Measurements from ENCODE around the gene NDUFA1.
"Not testable (repeated sequence)": the region's sequence is repeated elsewhere in the genome, so short reads cannot be mapped to it uniquely, and the experiment has no call there.

- not testable (repeated sequence) for TF ChIP-seq XBP1 (CRISPR knock-in tag; IDR thresholded peaks at IDR 0.05); ZNF124 (CRISPR knock-in tag; IDR thresholded peaks at IDR 0.05); HOXA7 (CRISPR knock-in tag; IDR thresholded peaks at IDR 0.05); CBX2 (IDR thresholded peaks at IDR 0.05; ENCODE audit: low read depth, low read length); CBX2 (CRISPR knock-in tag; IDR thresholded peaks at IDR 0.05; ENCODE audit: low read depth); ELF4 (CRISPR knock-in tag; IDR thresholded peaks at IDR 0.05; ENCODE audit: borderline replicate concordance); HNF4G (IDR thresholded peaks at IDR 0.05; ENCODE audit: borderline replicate concordance, low read depth, low read length); HNF4G (CRISPR knock-in tag; IDR thresholded peaks at IDR 0.05; ENCODE audit: borderline replicate concordance, low read depth); BATF2 (CRISPR knock-in tag; IDR thresholded peaks at IDR 0.05); NR2C2 (CRISPR knock-in tag; IDR thresholded peaks at IDR 0.05; ENCODE audit: borderline replicate concordance)
- TF ChIP-seq, protein P1, sequence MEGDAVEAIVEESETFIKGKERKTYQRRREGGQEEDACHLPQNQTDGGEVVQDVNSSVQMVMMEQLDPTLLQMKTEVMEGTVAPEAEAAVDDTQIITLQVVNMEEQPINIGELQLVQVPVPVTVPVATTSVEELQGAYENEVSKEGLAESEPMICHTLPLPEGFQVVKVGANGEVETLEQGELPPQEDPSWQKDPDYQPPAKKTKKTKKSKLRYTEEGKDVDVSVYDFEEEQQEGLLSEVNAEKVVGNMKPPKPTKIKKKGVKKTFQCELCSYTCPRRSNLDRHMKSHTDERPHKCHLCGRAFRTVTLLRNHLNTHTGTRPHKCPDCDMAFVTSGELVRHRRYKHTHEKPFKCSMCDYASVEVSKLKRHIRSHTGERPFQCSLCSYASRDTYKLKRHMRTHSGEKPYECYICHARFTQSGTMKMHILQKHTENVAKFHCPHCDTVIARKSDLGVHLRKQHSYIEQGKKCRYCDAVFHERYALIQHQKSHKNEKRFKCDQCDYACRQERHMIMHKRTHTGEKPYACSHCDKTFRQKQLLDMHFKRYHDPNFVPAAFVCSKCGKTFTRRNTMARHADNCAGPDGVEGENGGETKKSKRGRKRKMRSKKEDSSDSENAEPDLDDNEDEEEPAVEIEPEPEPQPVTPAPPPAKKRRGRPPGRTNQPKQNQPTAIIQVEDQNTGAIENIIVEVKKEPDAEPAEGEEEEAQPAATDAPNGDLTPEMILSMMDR (CRISPR knock-in tag; IDR thresholded peaks at IDR 0.05), result not testable (repeated sequence)
- TF ChIP-seq, protein P2, sequence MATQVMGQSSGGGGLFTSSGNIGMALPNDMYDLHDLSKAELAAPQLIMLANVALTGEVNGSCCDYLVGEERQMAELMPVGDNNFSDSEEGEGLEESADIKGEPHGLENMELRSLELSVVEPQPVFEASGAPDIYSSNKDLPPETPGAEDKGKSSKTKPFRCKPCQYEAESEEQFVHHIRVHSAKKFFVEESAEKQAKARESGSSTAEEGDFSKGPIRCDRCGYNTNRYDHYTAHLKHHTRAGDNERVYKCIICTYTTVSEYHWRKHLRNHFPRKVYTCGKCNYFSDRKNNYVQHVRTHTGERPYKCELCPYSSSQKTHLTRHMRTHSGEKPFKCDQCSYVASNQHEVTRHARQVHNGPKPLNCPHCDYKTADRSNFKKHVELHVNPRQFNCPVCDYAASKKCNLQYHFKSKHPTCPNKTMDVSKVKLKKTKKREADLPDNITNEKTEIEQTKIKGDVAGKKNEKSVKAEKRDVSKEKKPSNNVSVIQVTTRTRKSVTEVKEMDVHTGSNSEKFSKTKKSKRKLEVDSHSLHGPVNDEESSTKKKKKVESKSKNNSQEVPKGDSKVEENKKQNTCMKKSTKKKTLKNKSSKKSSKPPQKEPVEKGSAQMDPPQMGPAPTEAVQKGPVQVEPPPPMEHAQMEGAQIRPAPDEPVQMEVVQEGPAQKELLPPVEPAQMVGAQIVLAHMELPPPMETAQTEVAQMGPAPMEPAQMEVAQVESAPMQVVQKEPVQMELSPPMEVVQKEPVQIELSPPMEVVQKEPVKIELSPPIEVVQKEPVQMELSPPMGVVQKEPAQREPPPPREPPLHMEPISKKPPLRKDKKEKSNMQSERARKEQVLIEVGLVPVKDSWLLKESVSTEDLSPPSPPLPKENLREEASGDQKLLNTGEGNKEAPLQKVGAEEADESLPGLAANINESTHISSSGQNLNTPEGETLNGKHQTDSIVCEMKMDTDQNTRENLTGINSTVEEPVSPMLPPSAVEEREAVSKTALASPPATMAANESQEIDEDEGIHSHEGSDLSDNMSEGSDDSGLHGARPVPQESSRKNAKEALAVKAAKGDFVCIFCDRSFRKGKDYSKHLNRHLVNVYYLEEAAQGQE (IDR thresholded peaks at IDR 0.05; ENCODE audit: borderline replicate concordance in 1 of 2, low read depth in 1 of 2, low read length in 2 of 2), result not testable (repeated sequence)
- TF ChIP-seq, protein P3, sequence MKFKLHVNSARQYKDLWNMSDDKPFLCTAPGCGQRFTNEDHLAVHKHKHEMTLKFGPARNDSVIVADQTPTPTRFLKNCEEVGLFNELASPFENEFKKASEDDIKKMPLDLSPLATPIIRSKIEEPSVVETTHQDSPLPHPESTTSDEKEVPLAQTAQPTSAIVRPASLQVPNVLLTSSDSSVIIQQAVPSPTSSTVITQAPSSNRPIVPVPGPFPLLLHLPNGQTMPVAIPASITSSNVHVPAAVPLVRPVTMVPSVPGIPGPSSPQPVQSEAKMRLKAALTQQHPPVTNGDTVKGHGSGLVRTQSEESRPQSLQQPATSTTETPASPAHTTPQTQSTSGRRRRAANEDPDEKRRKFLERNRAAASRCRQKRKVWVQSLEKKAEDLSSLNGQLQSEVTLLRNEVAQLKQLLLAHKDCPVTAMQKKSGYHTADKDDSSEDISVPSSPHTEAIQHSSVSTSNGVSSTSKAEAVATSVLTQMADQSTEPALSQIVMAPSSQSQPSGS (CRISPR knock-in tag; IDR thresholded peaks at IDR 0.05), result not testable (repeated sequence)
Observed at GRCh38 chrX:119890626-119891025, 19.0 kb downstream of the NDUFA1 start.

Measured in HepG2 (cell line).